HepG2 (cell line): ENCODE measurements around the gene DNAI2. TPM values are rescaled to one million over a fixed set of nuclear protein-coding genes. Genes with fewer than 3 reads are reported as not detected.

Source experiments
- ATAC-seq: fragments of 200-7000 bp; cut with Tn5 transposase; 3 replicates; pipeline ENCODE4 v1.9.1; 2020; ENCODE audit warnings: mild to moderate bottlenecking, moderate library complexity
- BruUV-seq: library from RNA; stranded (reverse); fragments of 400-500 nt; replicated peaks from 2 replicates; lab custom pipeline; 2021; lab: Mats Ljungman, UMichigan
- CTCF ChIA-PET: fragments of 300-600 bp; formaldehyde crosslinking; extraction: SDS; loops from one replicate; lab custom pipeline; 2021; ENCODE audit warnings: low total read pairs, inconsistent platforms, low intra/inter-chr PET ratio; lab: Yijun Ruan, JAX
- POLR2A ChIA-PET: fragments of 350-600 bp; sonication (Branson Sonifier 250); formaldehyde crosslinking; loops from one replicate; lab custom pipeline; 2020; ENCODE audit warnings: antibody characterized with exemption, inconsistent platforms; lab: Yijun Ruan, JAX
- DNase-seq: peaks from one replicate; pipeline ENCODE4 v3.0.0-alpha.2; 2015; ENCODE audit warnings: low spot score
- FAIRE-seq: peaks from 3 replicates; lab custom pipeline; 2011; peaks lifted over from hg19 to GRCh38; lab: Jason Lieb, UNC
- H2AFZ ChIP-seq: one replicate; pipeline ENCODE4 v1.6.1; 2011; ENCODE audit warnings: low read length, inconsistent platforms
- H3K27ac ChIP-seq: fragments of 300-600 bp; 3 replicates; pipeline ENCODE4 v1.8.0; 2011; ENCODE audit warnings: mixed run types, mild to moderate bottlenecking, mixed read lengths, low read length, inconsistent platforms; ENCODE audit not compliant: insufficient read depth; ENCODE audit errors: extremely low read length
- H3K27me3 ChIP-seq, 2 experiments: fragments of 200-600 bp in 1 of 2; 2 replicates in 1 of 2; 3 replicates in 1 of 2; pipeline versions ENCODE4 v1.6.0 to v1.8.0; 2011; ENCODE audit warnings: low read length in 2 of 2, mild to moderate bottlenecking in 2 of 2, moderate library complexity in 2 of 2, inconsistent platforms in 1 of 2; ENCODE audit not compliant: insufficient read depth in 2 of 2, control insufficient read depth in 1 of 2
- H3K36me3 ChIP-seq, 2 experiments: fragments of 200-600 bp in 1 of 2; replicated peaks in 1 of 2; 2 replicates in 1 of 2; 3 replicates in 1 of 2; pipeline versions ENCODE4 v1.5.1 to v1.8.0; 2011; ENCODE audit warnings: low read length in 2 of 2, inconsistent platforms in 1 of 2; ENCODE audit not compliant: insufficient read depth in 2 of 2, control insufficient read depth in 1 of 2
- H3K4me1 ChIP-seq: 2 replicates; pipeline ENCODE4 v1.5.1; 2012; ENCODE audit warnings: low read length, inconsistent platforms; ENCODE audit not compliant: insufficient read depth
- H3K4me2 ChIP-seq: 2 replicates; pipeline ENCODE4 v1.6.0; 2011; ENCODE audit warnings: low read depth, low read length, inconsistent platforms
- H3K4me3 ChIP-seq, 3 experiments: fragments of 200-600 bp in 1 of 3; sonication (generic), shearing (Covaris generic) in 1 of 3; replicated peaks in 1 of 3; 2 replicates each; pipeline ENCODE4 v1.5.1; 2011 to 2016; ENCODE audit warnings: low read length in 3 of 3, inconsistent platforms in 2 of 3, low read depth in 2 of 3, mild to moderate bottlenecking in 2 of 3, control low read depth in 1 of 3, mixed read lengths in 1 of 3; ENCODE audit not compliant: insufficient read depth in 1 of 3
- H3K79me2 ChIP-seq: one replicate; pipeline ENCODE4 v1.6.1; 2011; ENCODE audit warnings: low read length, inconsistent platforms; ENCODE audit not compliant: insufficient read depth
- H3K9ac ChIP-seq: 2 replicates; pipeline ENCODE4 v1.6.0; 2011; ENCODE audit warnings: mild to moderate bottlenecking, low read depth, low read length, inconsistent platforms; ENCODE audit not compliant: insufficient read depth
- H3K9me3 ChIP-seq: 2 replicates; pipeline ENCODE4 v1.5.1; 2012; ENCODE audit warnings: mild to moderate bottlenecking, low read length
- H4K20me1 ChIP-seq: 2 replicates; pipeline ENCODE4 v1.6.0; 2011; ENCODE audit warnings: inconsistent platforms, mild to moderate bottlenecking, low read length, moderate library complexity; ENCODE audit not compliant: insufficient read depth
- ARNT ChIP-seq: fragments of 450-650 bp; IDR thresholded peaks from 2 replicates; pipeline ENCODE4 v1.6.1; 2017
- ATF4 ChIP-seq, 2 experiments: fragments of 450-650 bp in 1 of 2; sonication (generic) in 1 of 2; formaldehyde crosslinking; IDR thresholded peaks; 2 replicates each; pipeline versions ENCODE4 v1.5.0 to v1.8.0; 2020 to 2022; ENCODE audit warnings: mild to moderate bottlenecking in 1 of 2, missing genetic modification reagents in 1 of 2
- ATF5 ChIP-seq: sonication (generic); formaldehyde crosslinking; IDR thresholded peaks from 2 replicates; pipeline ENCODE4 v1.4.0; 2020; ENCODE audit warnings: mild to moderate bottlenecking, low read depth, missing genetic modification reagents
- BATF2 ChIP-seq: sonication (generic); formaldehyde crosslinking; IDR thresholded peaks from 2 replicates; pipeline ENCODE4 v1.8.0; 2022; ENCODE audit warnings: mild to moderate bottlenecking, missing genetic modification reagents, moderate library complexity
- HNRNPUL1 ChIP-seq: fragments of 200-400 bp; formaldehyde crosslinking; IDR thresholded peaks from 2 replicates; pipeline ENCODE4 v1.6.1; 2017; ENCODE audit warnings: low read depth, mild to moderate bottlenecking, low read length, moderate library complexity
- KAT7 ChIP-seq: IDR thresholded peaks from 2 replicates; pipeline ENCODE4 v1.6.1; 2018; ENCODE audit warnings: borderline replicate concordance, missing compliant biosample characterization
- KDM5A ChIP-seq: fragments of 200-600 bp; sonication (generic); IDR thresholded peaks from 2 replicates; pipeline ENCODE4 v1.7.0; 2018; ENCODE audit warnings: antibody characterized with exemption, mild to moderate bottlenecking, low read length, borderline replicate concordance
- MNT ChIP-seq: fragments of 450-650 bp; IDR thresholded peaks from 2 replicates; pipeline ENCODE4 v1.6.1; 2016
- NKX3-1 ChIP-seq: sonication (generic); formaldehyde crosslinking; IDR thresholded peaks from 2 replicates; pipeline ENCODE4 v1.5.0; 2020; ENCODE audit warnings: missing genetic modification reagents
- PITX1 ChIP-seq: sonication (generic); formaldehyde crosslinking; IDR thresholded peaks from 2 replicates; pipeline ENCODE4 v1.5.1; 2020; ENCODE audit warnings: mild to moderate bottlenecking, missing genetic modification reagents
- PPARG ChIP-seq: conservative IDR thresholded peaks from 2 replicates; pipeline ENCODE4 v1.6.1; 2016; ENCODE audit warnings: missing biosample characterization, missing genetic modification reagents
- SETDB1 ChIP-seq: sonication (generic); formaldehyde crosslinking; IDR thresholded peaks from 2 replicates; pipeline ENCODE4 v1.5.1; 2020; ENCODE audit warnings: missing genetic modification reagents, mild to moderate bottlenecking, borderline replicate concordance
- ZFYVE20 ChIP-seq: sonication (generic); formaldehyde crosslinking; IDR thresholded peaks from 2 replicates; pipeline ENCODE4 v1.8.0; 2023; ENCODE audit warnings: low read depth, mild to moderate bottlenecking, moderate library complexity, missing genetic modification reagents, borderline replicate concordance
- ZNF136 ChIP-seq: sonication (generic); formaldehyde crosslinking; IDR thresholded peaks from 2 replicates; pipeline ENCODE4 v1.8.1; 2022; ENCODE audit warnings: low read depth, mild to moderate bottlenecking, moderate library complexity, missing genetic modification reagents
- ZNF253 ChIP-seq: sonication (generic); formaldehyde crosslinking; IDR thresholded peaks from 2 replicates; pipeline ENCODE4 v1.8.0; 2022; ENCODE audit warnings: mild to moderate bottlenecking, missing genetic modification reagents, borderline replicate concordance
- ZNF263 ChIP-seq: sonication (generic); formaldehyde crosslinking; IDR thresholded peaks from 2 replicates; pipeline ENCODE4 v1.4.0; 2020; ENCODE audit warnings: missing genetic modification reagents
- ZNF605 ChIP-seq: sonication (generic); formaldehyde crosslinking; IDR thresholded peaks from 2 replicates; pipeline ENCODE4 v1.8.0; 2022; ENCODE audit warnings: mild to moderate bottlenecking, missing genetic modification reagents
- ZNF639 ChIP-seq: conservative IDR thresholded peaks from 2 replicates; pipeline ENCODE4 v1.6.1; 2018; ENCODE audit warnings: missing genetic modification reagents
- ZSCAN5A ChIP-seq: sonication (generic); formaldehyde crosslinking; IDR thresholded peaks from 2 replicates; pipeline ENCODE4 v1.8.0; 2022; ENCODE audit warnings: mild to moderate bottlenecking, missing genetic modification reagents, borderline replicate concordance
- WGBS: methylation state at CpG from one replicate; pipeline ENCODE4 v1.1.6; 2017; ENCODE audit warnings: low lambda C conversion rate; 5-methylcytosine and 5-hydroxymethylcytosine counted together
- in situ Hi-C: cut with HindIII; loops from 2 replicates; pipeline ENCODE4 v1.10.0; 2017; ENCODE audit warnings: low pct_unique_long_range_greater_than_20kb; ENCODE audit not compliant: extremely low pct_ligation_motif_present
- intact Hi-C: fragments of 100-400 bp; cut with micrococcal nuclease; formaldehyde crosslinking; loops from one replicate; pipeline ENCODE4 v1.10.0; 2022; ENCODE audit not compliant: unreplicated experiment
- polyA plus RNA-seq, 8 experiments: library from polyadenylated mRNA; depleted of rRNA in 3 of 8; stranded (reverse) in 7 of 8; unstranded in 1 of 8; fragments of >200 nt; fragmentation: Illumina TruSeq in 4 of 8; extraction: Trizol in 4 of 8; gene quantifications; 2 replicates each; pipeline versions ENCODE4 v1.2.1 to v1.2.3, GENCODE V29; 2011 to 2016; ENCODE audit warnings: low read depth in 4 of 8, missing spikeins in 1 of 8, mixed read lengths in 1 of 8; ENCODE audit not compliant: insufficient read depth in 1 of 8
- total RNA-seq, 5 experiments: library from RNA; depleted of rRNA; stranded (reverse); fragments of >200 nt; fragmentation: Illumina TruSeq; extraction: Trizol; gene quantifications; 2 replicates each; pipeline ENCODE4 v1.2.3, GENCODE V29; 2016; ENCODE audit warnings: low read depth in 1 of 5

The DNAI2 gene
- total and polyA plus RNA-seq, 2 of the 13 experiments (the other 11 are each of a cell fraction or from before 2014, with no cell fraction given), result not detected

- no peak for TF ChIP-seq ZNF253 (CRISPR knock-in tag)
- TF ChIP-seq ZNF605, result no peak
- no peak for TF ChIP-seq ATF5
- no peak for TF ChIP-seq ZFYVE20 (CRISPR knock-in tag)
- no peak for TF ChIP-seq ZNF263 (CRISPR knock-in tag)
- TF ChIP-seq KDM5A, result no peak
- no peak for TF ChIP-seq NKX3-1
- no peak for TF ChIP-seq HNRNPUL1
- no peak for TF ChIP-seq SETDB1 (CRISPR knock-in tag)
- TF ChIP-seq, all 625 proteins: peak for 0
These were observed 50.5 kb downstream of the DNAI2 start (continued) for GRCh38 chr17:74324521-74324920.

- in situ Hi-C loops (no loop called here), intact Hi-C loops (no loop called here)
- no peak overlapping the region for H3K27ac ChIP-seq
- H3K4me2 ChIP-seq, result peak overlapping the region; percentile 16; the same call in 1 of the 2 replicates
- no peaks in the 10 kb centered on the region for H3K79me2 ChIP-seq
- no peak overlapping the region for H3K9ac ChIP-seq
- ATAC-seq (peak; percentile 26), DNase-seq (no peak), FAIRE-seq (no peak)
- TF ChIP-seq KAT7 (CRISPR knock-in tag) (no peak), PPARG (CRISPR knock-in tag) (no peak), BATF2 (CRISPR knock-in tag) (no peak), ZNF639 (CRISPR knock-in tag) (no peak), MNT (no peak), ATF4 (CRISPR knock-in tag; IDR thresholded peaks at IDR 0.05) (no peak), ZNF136 (CRISPR knock-in tag) (no peak), ARNT (no peak), PITX1 (CRISPR knock-in tag) (no peak), ZSCAN5A (no peak)
- H3K9me3 ChIP-seq, result no peaks in the 10 kb centered on the region
- ChIA-PET CTCF (no interaction called here), POLR2A (no interaction called here)
- no peaks in the 10 kb centered on the region for H4K20me1 ChIP-seq
- no peaks in the 10 kb centered on the region for H3K4me1 ChIP-seq
- no peaks in the 10 kb centered on the region for H3K36me3 ChIP-seq
- H2AFZ ChIP-seq, result no peak overlapping the region
- no peak overlapping the region for H3K4me3 ChIP-seq
- WGBS, result 5% methylated on average over 11 of the region's 11 CpGs
- H3K27me3 ChIP-seq, result peaks cover 11 to 74% of the 10 kb centered on the region in 2 experiments
- no TSS peak for BruUV-seq
These were observed 51.3 kb downstream of the DNAI2 start for GRCh38 chr17:74325376-74325742.
